22Rv1 (cell line): ENCODE data around the gene SERPINB4.

Experiments used
- CTCF ChIP-seq: fragments of 450-650 bp; IDR thresholded peaks from 2 replicates; pipeline ENCODE4 v1.5.1; 2017; ENCODE audit warnings: mild to moderate bottlenecking
- ZFX ChIP-seq: fragments of 450-650 bp; IDR thresholded peaks from 2 replicates; pipeline ENCODE4 v1.6.1; 2017; ENCODE audit warnings: antibody characterized with exemption, borderline replicate concordance

GRCh38 chr18:63606526-63606925 lies 37.5 kb downstream of the SERPINB4 start:
- TF ChIP-seq CTCF (no peak), ZFX (no peak)
